Measurements from ENCODE around the gene ATRNL1.
A peak's percentile ranks its signal among the peaks of the same experiment; 100 is the strongest.

The ATRNL1 gene

GRCh38 chr10:115985786-115986185 is 892.6 kb downstream of the ATRNL1 start:
- Histone ChIP-seq H3K4me3 (ENCODE audit: low read depth, low read length) (no peak overlapping the region), H3K36me3 (replicated peaks) (no peaks in the 10 kb centered on the region), H3K27me3 (replicated peaks) (no peaks in the 10 kb centered on the region), H3K27ac (no peak overlapping the region)
- DNase-seq, result peak; percentile 9
- in situ Hi-C loops (cut with HindIII; ENCODE audit: low pct_ligation_motif_present, low sequenced_read_pairs), result no loop called here
- TF ChIP-seq CTCF (IDR thresholded peaks at IDR 0.05; ENCODE audit: low read depth, low read length, missing control alignments), result no peak

- Histone ChIP-seq H3K36me3 (replicated peaks) (no peaks in the 10 kb centered on the region), H3K4me3 (ENCODE audit: low read depth, low read length) (no peak overlapping the region), H3K27me3 (replicated peaks) (no peaks in the 10 kb centered on the region), H3K27ac (no peak overlapping the region)
- in situ Hi-C loops (cut with HindIII; ENCODE audit: low pct_ligation_motif_present, low sequenced_read_pairs), result no loop called here
- DNase-seq, result no peak
- no peak for TF ChIP-seq CTCF (IDR thresholded peaks at IDR 0.05; ENCODE audit: low read depth, low read length, missing control alignments)
These were observed 895.2 kb downstream of the ATRNL1 start for GRCh38 chr10:115988380-115988779.

- H3K27me3 ChIP-seq (replicated peaks), result no peaks in the 10 kb centered on the region
- no peak overlapping the region for H3K4me3 ChIP-seq (ENCODE audit: low read depth, low read length)
- in situ Hi-C loops (cut with HindIII; ENCODE audit: low pct_ligation_motif_present, low sequenced_read_pairs), result no loop called here
- no peaks in the 10 kb centered on the region for H3K36me3 ChIP-seq (replicated peaks)
- TF ChIP-seq CTCF (IDR thresholded peaks at IDR 0.05; ENCODE audit: low read depth, low read length, missing control alignments), result no peak
- H3K27ac ChIP-seq, result no peak overlapping the region
- peak; percentile 20 for DNase-seq
These were observed 896.5 kb downstream of the ATRNL1 start for GRCh38 chr10:115989621-115990020.

GRCh38 chr10:115992236-115992986 is 899.2 kb downstream of the ATRNL1 start:
- no peaks in the 10 kb centered on the region for H3K36me3 ChIP-seq (replicated peaks)
- DNase-seq, result no peak
- in situ Hi-C loops (cut with HindIII; ENCODE audit: low pct_ligation_motif_present, low sequenced_read_pairs), result no loop called here
- no peak for TF ChIP-seq CTCF (IDR thresholded peaks at IDR 0.05; ENCODE audit: low read depth, low read length, missing control alignments)
- no peaks in the 10 kb centered on the region for H3K27me3 ChIP-seq (replicated peaks)
- no peak overlapping the region for H3K27ac ChIP-seq
- H3K4me3 ChIP-seq (ENCODE audit: low read depth, low read length), result no peak overlapping the region

GRCh38 chr10:115996031-115996430 is 902.9 kb downstream of the ATRNL1 start:
- Histone ChIP-seq H3K27me3 (replicated peaks) (no peaks in the 10 kb centered on the region), H3K27ac (no peak overlapping the region), H3K4me3 (ENCODE audit: low read depth, low read length) (no peak overlapping the region), H3K36me3 (replicated peaks) (no peaks in the 10 kb centered on the region)
- TF ChIP-seq CTCF (IDR thresholded peaks at IDR 0.05; ENCODE audit: low read depth, low read length, missing control alignments), result no peak
- in situ Hi-C loops (cut with HindIII; ENCODE audit: low pct_ligation_motif_present, low sequenced_read_pairs), result no loop called here
- no peak for DNase-seq

- H3K36me3 ChIP-seq (replicated peaks), result no peaks in the 10 kb centered on the region
- in situ Hi-C loops (cut with HindIII; ENCODE audit: low pct_ligation_motif_present, low sequenced_read_pairs), result no loop called here
- TF ChIP-seq CTCF (IDR thresholded peaks at IDR 0.05; ENCODE audit: low read depth, low read length, missing control alignments), result no peak
- no peak overlapping the region for H3K4me3 ChIP-seq (ENCODE audit: low read depth, low read length)
- DNase-seq, result no peak
- no peaks in the 10 kb centered on the region for H3K27me3 ChIP-seq (replicated peaks)
- no peak overlapping the region for H3K27ac ChIP-seq
These were observed 905.1 kb downstream of the ATRNL1 start for GRCh38 chr10:115998301-115998700.
